GM12801 (cell line): ENCODE measurements around the gene MAP2K3.

Experiments used
- CTCF ChIP-seq: IDR thresholded peaks from one replicate; pipeline ENCODE4 v1.5.1; 2011; ENCODE audit warnings: control low read depth; ENCODE audit not compliant: insufficient read length; ENCODE audit errors: extremely low read depth

Gene MAP2K3

GRCh38 chr17:21291357-21291756 is 6.8 kb downstream of the MAP2K3 start:
- no peak for TF ChIP-seq CTCF

GRCh38 chr17:21291862-21292261 is 7.4 kb downstream of the MAP2K3 start:
- no peak for TF ChIP-seq CTCF

GRCh38 chr17:21292867-21293830 is 8.6 kb downstream of the MAP2K3 start:
- no peak for TF ChIP-seq CTCF

GRCh38 chr17:21293831-21294210 is 9.3 kb downstream of the MAP2K3 start:
- TF ChIP-seq CTCF, result no peak

- no peak for TF ChIP-seq CTCF
Observed at GRCh38 chr17:21294321-21295035, 10.0 kb downstream of the MAP2K3 start.

- no peak for TF ChIP-seq CTCF
Observed at GRCh38 chr17:21295036-21295952, 10.8 kb downstream of the MAP2K3 start.
